Activated CD4-positive, alpha-beta T cell treated with anti-CD3 and anti-CD28 coated beads, Interleukin-2, amount 10 ng/mL, durations not matched to agents 7 days and 5 days (primary cell): ENCODE data around the gene NFATC2. TPM values are rescaled to one million over a fixed set of nuclear protein-coding genes. Genes with fewer than 3 reads are reported as not detected.

Experiments
- CTCF ChIA-PET: fragments of 350-600 bp; sonication (Branson Sonifier 250); formaldehyde crosslinking; loops from one replicate; lab custom pipeline; 2021; ENCODE audit warnings: antibody characterized with exemption; lab: Charles Lee
- POLR2A ChIA-PET: fragments of 350-600 bp; sonication (Branson Sonifier 250); formaldehyde crosslinking; loops from one replicate; lab custom pipeline; 2021; ENCODE audit warnings: antibody characterized with exemption; lab: Charles Lee
- DNase-seq: peaks from one replicate; pipeline ENCODE4 v3.0.0-alpha.2; 2020
- H3K27ac Mint-ChIP-seq: one replicate; pipeline ENCODE4 v1.8.0; 2021; ENCODE audit warnings: mild to moderate bottlenecking, moderate library complexity, mixed read lengths
- H3K27me3 Mint-ChIP-seq: one replicate; pipeline ENCODE4 v1.8.0; 2021; ENCODE audit warnings: mixed read lengths
- H3K36me3 Mint-ChIP-seq: one replicate; pipeline ENCODE4 v1.8.0; 2021; ENCODE audit warnings: low read depth, mixed read lengths
- H3K4me1 Mint-ChIP-seq: one replicate; pipeline ENCODE4 v1.8.0; 2021; ENCODE audit warnings: mixed read lengths
- H3K4me3 Mint-ChIP-seq: one replicate; pipeline ENCODE4 v1.8.0; 2021; ENCODE audit warnings: mild to moderate bottlenecking, moderate library complexity, mixed read lengths
- H3K9me3 Mint-ChIP-seq: one replicate; pipeline ENCODE4 v1.8.0; 2021; ENCODE audit warnings: mixed read lengths
- total RNA-seq, 2 experiments: library from RNA; stranded (reverse); gene quantifications; one replicate each; pipeline ENCODE4 v1.2.3, GENCODE V29; 2021

The NFATC2 gene
- total RNA-seq, 2 experiments from 2014 or later, result 62.0 to 68.8 TPM

DNA sequence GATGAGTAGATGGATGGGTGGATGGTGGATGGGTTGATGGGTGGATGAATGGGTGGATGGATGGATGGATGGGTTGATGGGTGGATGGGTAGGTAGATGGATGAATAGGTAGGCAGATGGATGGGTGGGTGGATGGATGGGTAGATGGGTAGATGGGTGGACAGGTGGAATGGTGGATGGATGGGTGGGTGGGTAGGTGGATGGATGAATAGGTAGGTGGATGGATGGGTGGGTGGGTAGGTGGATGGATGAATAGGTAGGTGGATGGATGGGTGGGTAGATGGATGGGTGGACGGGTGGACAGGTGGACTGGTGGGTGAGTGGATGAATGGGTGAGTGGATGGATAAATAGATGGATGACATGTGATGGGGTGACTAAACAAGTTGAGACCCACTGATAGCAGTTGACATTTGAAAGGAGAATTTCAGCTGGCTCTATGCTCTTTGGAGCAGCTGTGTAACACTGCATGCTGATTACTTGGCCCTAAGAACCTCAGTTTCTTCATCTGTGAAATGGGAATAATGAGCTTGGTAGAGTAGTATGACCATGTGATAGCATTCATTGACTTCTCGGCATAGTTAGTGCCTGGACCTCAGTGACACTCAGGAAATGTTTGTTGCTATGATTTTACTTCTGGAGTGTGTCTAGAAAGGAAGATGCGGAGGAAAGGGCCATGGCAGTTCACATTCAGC, 184.3 kb downstream of the NFATC2 start:
- ChIA-PET CTCF (interaction anchor here (0.7 kb wide), 1 partner anchor 221 kb away, joined by 3 read pairs; no protein-coding TSS in a partner anchor), POLR2A (no interaction called here)
- Mint-ChIP-seq H3K36me3 (no peaks in the 10 kb centered on the region), H3K4me3 (no peak overlapping the region), H3K9me3 (no peaks in the 10 kb centered on the region), H3K27me3 (peaks cover 4% of the 10 kb centered on the region), H3K4me1 (peaks cover 7% of the 10 kb centered on the region), H3K27ac (no peak overlapping the region)
- no peak for DNase-seq

DNA sequence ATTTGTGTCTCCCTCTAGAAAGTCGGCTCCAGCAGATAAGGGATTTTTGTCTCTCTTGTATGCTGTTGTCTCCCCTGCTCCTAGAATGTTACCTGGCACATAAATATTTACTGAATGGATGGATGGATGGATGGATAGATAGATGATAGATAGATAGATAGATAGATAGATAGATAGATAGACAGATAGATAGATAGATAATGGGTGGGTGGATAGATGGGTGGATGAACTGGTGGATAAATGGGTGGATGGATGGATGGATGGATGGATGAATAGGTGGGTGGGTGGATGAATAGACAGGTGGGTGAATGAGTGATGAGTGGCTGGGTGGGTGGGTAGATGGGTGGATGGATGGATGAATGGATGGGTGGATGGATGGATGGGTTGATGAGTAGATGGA, 185.0 kb downstream of the NFATC2 start:
- CTCF ChIA-PET, result no interaction called here
- peaks cover 4% of the 10 kb centered on the region for H3K27me3 Mint-ChIP-seq
- no peak for DNase-seq
- no peaks in the 10 kb centered on the region for H3K36me3 Mint-ChIP-seq
- H3K27ac Mint-ChIP-seq, result no peak overlapping the region
- H3K4me1 Mint-ChIP-seq, result peaks cover 7% of the 10 kb centered on the region
- no peak overlapping the region for H3K4me3 Mint-ChIP-seq
- POLR2A ChIA-PET, result no interaction called here
- H3K9me3 Mint-ChIP-seq, result no peaks in the 10 kb centered on the region

DNA sequence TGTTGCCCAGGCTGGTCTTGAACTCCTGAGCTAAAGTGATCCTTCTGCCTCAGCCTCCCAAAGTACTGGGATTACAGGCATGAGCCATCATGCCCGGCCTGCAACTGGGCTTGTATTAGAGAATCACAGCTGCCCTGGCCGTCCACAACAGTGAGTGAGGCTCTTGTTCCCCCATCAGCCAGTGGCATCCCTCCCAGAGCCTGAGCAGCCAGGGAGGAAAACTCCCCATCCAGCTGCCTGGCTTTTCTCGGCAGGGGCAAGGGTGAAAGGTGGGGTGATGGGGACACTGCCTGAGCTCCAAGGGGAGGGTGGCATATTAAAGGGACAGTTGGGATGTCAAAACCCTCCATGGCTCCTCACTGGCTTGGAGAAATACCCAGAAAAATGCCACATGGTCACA, 185.6 kb downstream of the NFATC2 start:
- ChIA-PET POLR2A (no interaction called here), CTCF (interaction anchor here (0.6 kb wide), 1 partner anchor 562 kb away, joined by 3 read pairs; the partner anchor contains the start of gene BCAS4)
- DNase-seq, result no peak
- H3K36me3 Mint-ChIP-seq, result no peaks in the 10 kb centered on the region
- H3K9me3 Mint-ChIP-seq, result no peaks in the 10 kb centered on the region
- peaks cover 7% of the 10 kb centered on the region for H3K4me1 Mint-ChIP-seq
- peaks cover 4% of the 10 kb centered on the region for H3K27me3 Mint-ChIP-seq
- H3K27ac Mint-ChIP-seq, result no peak overlapping the region
- no peak overlapping the region for H3K4me3 Mint-ChIP-seq

DNA sequence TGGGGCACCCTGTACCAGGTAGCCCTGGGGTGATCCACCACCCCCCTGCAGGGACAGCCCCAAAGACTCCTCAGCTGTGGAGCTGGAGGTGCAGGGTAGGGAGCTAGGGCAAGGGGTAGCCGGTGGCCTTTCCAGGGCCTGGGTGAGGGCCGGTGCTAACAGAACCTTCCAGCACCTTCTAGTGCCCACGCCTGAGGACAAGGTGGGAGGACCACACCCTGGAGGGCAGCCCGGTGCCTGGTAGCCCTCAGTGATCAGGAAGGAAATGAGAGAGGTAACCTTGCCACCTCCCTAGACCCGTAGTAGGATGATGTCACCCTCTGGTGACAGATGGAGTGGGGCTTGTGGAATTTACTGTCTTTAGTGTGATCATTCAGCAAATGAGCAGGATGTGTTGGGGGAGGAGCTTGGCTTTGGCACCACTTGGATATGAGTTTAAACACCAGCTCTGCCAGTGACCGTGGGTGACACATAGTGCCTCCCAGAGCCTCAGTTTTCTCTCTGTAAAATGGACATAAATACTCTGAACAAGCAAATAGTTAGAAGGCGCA, 187.7 kb downstream of the NFATC2 start:
- no peak for DNase-seq
- Mint-ChIP-seq H3K4me3 (no peak overlapping the region), H3K9me3 (no peaks in the 10 kb centered on the region), H3K27ac (no peak overlapping the region), H3K27me3 (no peaks in the 10 kb centered on the region), H3K4me1 (peaks cover 7% of the 10 kb centered on the region), H3K36me3 (no peaks in the 10 kb centered on the region)
- POLR2A ChIA-PET, result no interaction called here
- CTCF ChIA-PET, result interaction anchor here (1.0 to 2.4 kb wide), 2 partner anchors 14 to 368 kb away, joined by 3 to 8 read pairs; no protein-coding TSS in a partner anchor

DNA sequence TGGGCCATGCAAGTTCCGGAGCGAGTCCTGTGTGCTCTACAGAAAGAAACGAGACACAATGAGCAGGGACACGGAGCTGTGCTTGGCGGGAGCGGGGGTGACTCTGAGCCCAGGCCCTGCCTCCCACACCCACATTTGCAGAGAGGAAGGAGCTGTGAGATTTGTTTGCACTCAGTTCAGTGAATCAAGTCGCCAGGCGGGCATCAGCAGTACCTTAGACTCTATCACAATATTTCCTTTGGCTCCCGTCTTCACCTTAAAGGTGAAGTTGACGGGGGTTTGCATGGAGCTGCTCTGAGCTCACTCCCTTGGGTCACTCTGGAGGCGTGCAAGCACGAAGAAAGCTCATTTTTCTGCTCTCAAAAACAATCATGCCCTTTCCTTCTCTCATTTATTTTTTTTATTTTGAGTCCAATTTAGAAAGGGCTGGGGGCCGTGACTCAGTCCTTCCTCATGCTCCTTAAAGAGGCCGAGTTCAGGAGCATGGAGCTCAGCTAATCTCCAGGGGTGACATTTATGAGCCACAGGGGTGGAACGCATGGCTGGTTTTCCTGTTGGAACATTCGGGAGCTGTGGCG, 188.2 kb downstream of the NFATC2 start:
- Mint-ChIP-seq H3K4me3 (no peak overlapping the region), H3K27ac (no peak overlapping the region), H3K9me3 (no peaks in the 10 kb centered on the region), H3K36me3 (no peaks in the 10 kb centered on the region), H3K27me3 (no peaks in the 10 kb centered on the region), H3K4me1 (peaks cover 7% of the 10 kb centered on the region)
- POLR2A ChIA-PET, result no interaction called here
- CTCF ChIA-PET, result interaction anchor here (1.0 to 2.4 kb wide), 2 partner anchors 14 to 367 kb away, joined by 3 to 8 read pairs; no protein-coding TSS in a partner anchor
- no peak for DNase-seq

DNA sequence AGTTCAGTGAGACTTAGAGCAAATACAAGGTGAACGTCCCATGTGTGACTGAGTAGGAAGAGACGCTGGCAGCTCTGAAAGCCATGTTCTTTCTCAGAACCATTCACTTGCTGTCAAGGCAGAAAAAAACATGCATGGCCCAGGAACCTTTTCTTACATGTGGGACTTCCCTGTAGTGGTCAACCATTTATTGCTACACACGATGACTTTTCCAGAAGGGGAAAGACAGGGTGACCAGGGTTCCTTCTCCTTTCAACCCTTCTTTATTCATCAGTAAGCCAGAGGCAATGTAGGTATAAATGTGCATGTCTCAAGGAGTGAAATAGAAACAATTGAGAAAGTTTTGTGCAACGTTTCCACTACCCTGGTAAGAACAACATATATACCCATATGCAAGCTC, 189.0 kb downstream of the NFATC2 start:
- peaks cover 7% of the 10 kb centered on the region for H3K4me1 Mint-ChIP-seq
- H3K27ac Mint-ChIP-seq, result no peak overlapping the region
- ChIA-PET POLR2A (no interaction called here), CTCF (interaction anchor here (0.7 kb wide), 1 partner anchor 13 kb away, joined by 6 read pairs; no protein-coding TSS in a partner anchor)
- H3K36me3 Mint-ChIP-seq, result no peaks in the 10 kb centered on the region
- DNase-seq, result no peak
- H3K4me3 Mint-ChIP-seq, result no peak overlapping the region
- H3K9me3 Mint-ChIP-seq, result no peaks in the 10 kb centered on the region
- no peaks in the 10 kb centered on the region for H3K27me3 Mint-ChIP-seq

DNA sequence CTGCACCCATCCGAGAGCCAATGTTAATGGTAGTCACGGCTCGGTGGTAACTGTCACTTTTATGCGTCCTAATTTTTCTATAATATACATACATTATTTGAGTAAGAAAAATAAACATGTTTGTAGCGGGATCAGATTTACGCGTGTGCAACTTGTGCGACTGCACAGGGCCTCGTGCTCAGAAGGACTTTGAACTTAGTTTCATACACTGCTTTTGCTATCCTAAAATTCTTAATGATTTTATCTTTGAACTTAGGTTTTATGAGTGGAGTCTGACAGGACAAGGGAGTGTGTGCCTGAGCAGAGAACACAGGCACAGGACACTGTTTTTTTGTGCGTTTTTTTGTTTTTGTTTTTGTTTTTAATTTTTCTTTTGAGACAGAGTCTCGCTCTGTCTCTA, 189.7 kb downstream of the NFATC2 start:
- CTCF ChIA-PET, result no interaction called here
- H3K27me3 Mint-ChIP-seq, result no peaks in the 10 kb centered on the region
- DNase-seq, result no peak
- no peaks in the 10 kb centered on the region for H3K36me3 Mint-ChIP-seq
- H3K27ac Mint-ChIP-seq, result no peak overlapping the region
- no peaks in the 10 kb centered on the region for H3K9me3 Mint-ChIP-seq
- POLR2A ChIA-PET, result no interaction called here
- H3K4me3 Mint-ChIP-seq, result no peak overlapping the region
- H3K4me1 Mint-ChIP-seq, result peaks cover 7% of the 10 kb centered on the region

DNA sequence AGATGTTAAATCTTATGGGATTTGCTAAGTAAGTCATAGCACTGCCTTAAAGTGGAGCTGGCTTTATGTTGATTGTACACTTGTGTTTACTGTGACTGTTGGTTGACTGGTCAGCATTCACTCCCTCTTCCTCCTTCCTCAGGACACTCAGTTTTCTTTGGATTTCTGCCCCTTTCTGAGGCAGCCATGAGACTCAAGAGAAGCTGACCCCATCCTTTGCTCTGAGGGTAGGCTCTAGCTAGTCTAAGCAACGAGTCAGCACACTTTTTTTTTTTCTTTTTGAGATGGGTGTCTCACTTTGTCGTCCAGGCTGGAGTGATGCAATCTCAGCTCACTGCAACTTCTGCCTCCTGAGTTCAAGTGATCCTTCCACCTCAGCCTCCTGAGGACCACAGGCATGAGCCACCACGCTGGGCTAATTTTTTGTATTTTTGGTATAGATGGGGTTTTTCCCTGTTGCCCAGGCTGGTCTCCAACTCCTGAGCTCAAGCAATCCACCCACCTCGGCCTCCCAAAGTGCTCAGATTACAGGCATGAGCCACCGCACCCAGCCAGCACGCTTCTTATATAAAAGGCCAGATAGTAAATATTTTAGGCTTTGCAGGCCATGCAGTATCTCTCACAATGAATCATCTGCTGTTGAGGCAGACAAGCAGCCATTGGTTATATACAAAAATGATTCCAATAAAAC, 191.4 kb downstream of the NFATC2 start:
- CTCF ChIA-PET, result interaction anchor here (0.6 kb wide), 3 partner anchors 15 to 81 kb away, joined by 3 to 5 read pairs (median 3); no protein-coding TSS in a partner anchor
- H3K4me3 Mint-ChIP-seq, result no peak overlapping the region
- no peaks in the 10 kb centered on the region for H3K36me3 Mint-ChIP-seq
- H3K27me3 Mint-ChIP-seq, result no peaks in the 10 kb centered on the region
- H3K27ac Mint-ChIP-seq, result no peak overlapping the region
- H3K9me3 Mint-ChIP-seq, result no peaks in the 10 kb centered on the region
- DNase-seq, result no peak
- POLR2A ChIA-PET, result no interaction called here
- H3K4me1 Mint-ChIP-seq, result peaks cover 7% of the 10 kb centered on the region

DNA sequence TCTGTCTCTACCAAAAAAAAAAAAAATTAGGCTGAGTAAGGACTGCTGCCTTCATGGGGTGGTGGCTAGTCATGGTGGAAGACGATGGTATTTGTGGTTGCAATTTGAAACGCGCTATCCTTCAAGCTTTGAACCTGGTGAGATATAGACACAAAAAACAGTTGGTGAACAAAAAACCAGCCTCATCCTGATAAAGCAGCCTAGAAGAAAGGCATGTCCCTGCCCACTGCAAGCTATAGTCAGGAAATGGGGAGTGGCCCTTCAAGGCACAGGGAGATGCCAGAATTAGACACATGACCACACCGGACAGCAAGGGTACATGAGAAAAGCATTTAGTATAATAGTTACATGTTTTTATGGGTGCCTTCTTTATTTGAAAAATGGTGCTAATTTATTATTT, 193.6 kb downstream of the NFATC2 start:
- ChIA-PET POLR2A (no interaction called here), CTCF (no interaction called here)
- Mint-ChIP-seq H3K36me3 (no peaks in the 10 kb centered on the region), H3K9me3 (no peaks in the 10 kb centered on the region), H3K27ac (no peak overlapping the region), H3K4me1 (no peaks in the 10 kb centered on the region), H3K4me3 (no peak overlapping the region), H3K27me3 (no peaks in the 10 kb centered on the region)
- no peak for DNase-seq

DNA sequence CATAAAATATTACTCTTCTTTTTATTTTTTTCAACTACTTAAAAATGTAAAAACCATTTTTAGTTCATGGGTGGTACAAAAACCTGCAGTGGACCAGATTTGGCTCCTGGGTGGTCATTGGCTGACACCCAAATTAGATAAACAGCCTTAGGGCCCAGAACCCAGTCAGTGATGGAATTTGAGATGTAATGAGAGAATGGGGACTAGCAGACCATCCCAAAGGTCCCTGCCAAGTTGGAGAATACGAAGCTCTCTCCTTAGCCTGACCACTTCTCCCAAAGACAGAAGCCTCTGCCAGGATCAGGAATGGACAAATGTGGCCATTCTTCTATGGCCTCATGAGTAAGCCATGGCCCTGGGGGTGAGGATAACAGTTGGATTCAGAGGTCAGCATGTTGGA, 194.7 kb downstream of the NFATC2 start:
- H3K9me3 Mint-ChIP-seq, result no peaks in the 10 kb centered on the region
- no peak overlapping the region for H3K4me3 Mint-ChIP-seq
- ChIA-PET POLR2A (interaction anchor here (0.5 kb wide), 1 partner anchor 381 kb away, joined by 5 read pairs; no protein-coding TSS in a partner anchor), CTCF (interaction anchor here (0.6 kb wide), 1 partner anchor 407 kb away, joined by 4 read pairs; no protein-coding TSS in a partner anchor)
- H3K27ac Mint-ChIP-seq, result no peak overlapping the region
- H3K36me3 Mint-ChIP-seq, result no peaks in the 10 kb centered on the region
- no peaks in the 10 kb centered on the region for H3K4me1 Mint-ChIP-seq
- no peak for DNase-seq
- no peaks in the 10 kb centered on the region for H3K27me3 Mint-ChIP-seq

DNA sequence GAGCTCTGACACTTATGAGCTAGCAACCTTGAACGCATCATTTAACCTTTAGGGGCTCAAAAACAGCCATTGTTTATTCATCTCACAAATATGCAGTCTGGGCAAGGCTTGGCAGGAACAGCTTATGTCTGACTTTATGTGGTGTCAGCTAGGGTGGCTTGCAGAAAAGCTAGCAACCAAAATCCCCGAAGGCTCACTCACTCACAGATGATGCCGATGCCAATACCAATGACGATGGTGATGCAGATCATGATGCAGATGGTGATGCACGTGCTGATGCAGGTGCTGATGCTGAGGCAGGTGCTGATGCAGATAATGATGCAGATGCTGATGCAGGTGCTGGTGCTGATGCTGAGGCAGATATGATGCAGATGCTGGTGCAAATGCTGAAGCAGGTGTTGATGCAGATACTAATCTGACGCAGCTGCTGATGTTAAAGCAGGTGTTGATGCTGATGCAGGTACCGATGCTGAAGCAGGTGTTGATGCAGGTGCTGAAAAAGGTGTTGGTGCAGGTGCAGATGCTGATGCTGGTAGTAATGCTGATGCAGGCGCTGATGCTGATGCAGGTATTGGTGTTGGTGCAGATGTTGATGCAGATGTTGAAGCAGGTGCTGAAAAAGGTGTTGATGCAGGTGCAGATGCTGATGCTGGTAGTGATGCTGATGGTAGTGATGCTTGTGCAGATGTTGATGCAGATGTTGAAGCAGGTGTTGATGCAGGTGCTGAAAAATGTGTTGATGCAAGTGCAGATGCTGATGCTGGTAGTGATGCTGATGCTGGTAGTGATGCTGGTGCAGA, 195.6 kb downstream of the NFATC2 start:
- no peaks in the 10 kb centered on the region for H3K9me3 Mint-ChIP-seq
- no peak for DNase-seq
- H3K4me1 Mint-ChIP-seq, result no peaks in the 10 kb centered on the region
- H3K4me3 Mint-ChIP-seq, result no peak overlapping the region
- no peak overlapping the region for H3K27ac Mint-ChIP-seq
- ChIA-PET CTCF (interaction anchor here (1.2 kb wide), 1 partner anchor 24 kb away, joined by 3 read pairs; no protein-coding TSS in a partner anchor), POLR2A (no interaction called here)
- H3K36me3 Mint-ChIP-seq, result no peaks in the 10 kb centered on the region
- H3K27me3 Mint-ChIP-seq, result no peaks in the 10 kb centered on the region

DNA sequence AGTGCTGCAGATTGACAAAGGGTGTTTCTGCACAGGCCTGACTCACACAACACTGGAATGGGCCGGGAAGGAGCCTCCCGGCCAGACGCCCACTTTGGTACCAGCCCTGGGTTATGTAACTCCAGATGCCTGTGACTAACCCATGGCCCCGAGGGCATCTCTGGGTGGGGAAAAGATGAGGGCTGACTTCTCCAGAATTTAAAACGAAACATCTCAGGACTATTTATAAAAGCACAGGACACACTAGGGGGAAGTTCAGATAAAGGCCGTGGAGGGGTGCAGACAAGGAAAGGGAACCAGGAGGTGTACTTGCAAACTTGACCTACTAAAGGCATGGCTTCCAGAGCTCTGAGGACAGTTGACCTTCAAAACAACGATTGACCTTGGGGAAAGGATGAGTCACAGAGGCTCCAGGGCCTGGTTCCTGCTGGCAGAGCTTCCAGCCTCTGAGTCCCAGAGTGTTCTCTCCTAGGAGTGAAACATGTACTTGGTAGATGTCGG, 196.9 kb downstream of the NFATC2 start:
- CTCF ChIA-PET, result interaction anchor here (1.2 kb wide), 1 partner anchor 25 kb away, joined by 3 read pairs; no protein-coding TSS in a partner anchor

More for the DNA sequence above, 196.9 kb downstream of the NFATC2 start:
- H3K4me1 Mint-ChIP-seq, result no peaks in the 10 kb centered on the region
- DNase-seq, result no peak
- no peaks in the 10 kb centered on the region for H3K36me3 Mint-ChIP-seq
- no peak overlapping the region for H3K27ac Mint-ChIP-seq
- POLR2A ChIA-PET, result no interaction called here
- no peaks in the 10 kb centered on the region for H3K9me3 Mint-ChIP-seq
- H3K27me3 Mint-ChIP-seq, result peaks cover 3% of the 10 kb centered on the region
- H3K4me3 Mint-ChIP-seq, result no peak overlapping the region
